ENCODE data around the gene UGT1A9. TPM values are rescaled to one million over a fixed set of nuclear protein-coding genes. Genes with fewer than 3 reads are reported as not detected.

Gene UGT1A9
- total RNA-seq, 1 experiment from 2014 or later: not detected

GRCh38 chr2:233795735-233796171 is 124.1 kb downstream of the UGT1A9 start:
- no peak for DNase-seq (ENCODE audit: low read depth)

GRCh38 chr2:233796254-233796653 is 124.6 kb downstream of the UGT1A9 start:
- no peak for DNase-seq (ENCODE audit: low read depth)

GRCh38 chr2:233798335-233799086 is 126.8 kb downstream of the UGT1A9 start:
- DNase-seq (ENCODE audit: low read depth): no peak

- no peak for DNase-seq (ENCODE audit: low read depth)
These were observed 127.5 kb downstream of the UGT1A9 start for GRCh38 chr2:233799087-233799665.

GRCh38 chr2:233799716-233800115 is 128.0 kb downstream of the UGT1A9 start:
- no peak for DNase-seq (ENCODE audit: low read depth)

- no peak for DNase-seq (ENCODE audit: low read depth)
These were observed 128.5 kb downstream of the UGT1A9 start for GRCh38 chr2:233800208-233800607.

- peak; percentile 67 for DNase-seq (ENCODE audit: low read depth)
These were observed 129.8 kb downstream of the UGT1A9 start for GRCh38 chr2:233801357-233802131.

GRCh38 chr2:233802132-233802815 is 130.6 kb downstream of the UGT1A9 start:
- DNase-seq (ENCODE audit: low read depth): no peak

- no peak for DNase-seq (ENCODE audit: low read depth)
These were observed 131.7 kb downstream of the UGT1A9 start for GRCh38 chr2:233803292-233803911.

- no peak for DNase-seq (ENCODE audit: low read depth)
These were observed 132.3 kb downstream of the UGT1A9 start for GRCh38 chr2:233803994-233804393.

- DNase-seq (ENCODE audit: low read depth): no peak
These were observed 135.6 kb downstream of the UGT1A9 start for GRCh38 chr2:233807215-233807865.

- DNase-seq (ENCODE audit: low read depth): no peak
These were observed 136.6 kb downstream of the UGT1A9 start for GRCh38 chr2:233807966-233808935.

GRCh38 chr2:233810385-233810784 is 138.7 kb downstream of the UGT1A9 start:
- DNase-seq (ENCODE audit: low read depth): no peak

GRCh38 chr2:233811087-233811486 is 139.4 kb downstream of the UGT1A9 start:
- no peak for DNase-seq (ENCODE audit: low read depth)

- no peak for DNase-seq (ENCODE audit: low read depth)
These were observed 140.0 kb downstream of the UGT1A9 start for GRCh38 chr2:233811732-233812131.

GRCh38 chr2:233813236-233814055 is 141.7 kb downstream of the UGT1A9 start:
- no peak for DNase-seq (ENCODE audit: low read depth)

GRCh38 chr2:233814056-233814835 is 142.5 kb downstream of the UGT1A9 start:
- peak; percentile 23 for DNase-seq (ENCODE audit: low read depth)

- DNase-seq (ENCODE audit: low read depth): no peak
These were observed 144.2 kb downstream of the UGT1A9 start for GRCh38 chr2:233815861-233816260.
